OCI-LY3 (cell line): ENCODE results near the gene EXOC6.

Experiments
- H2AFZ ChIP-seq: fragments of 200-600, 300-600 bp; shearing (Covaris generic); 2 replicates; pipeline ENCODE4 v1.6.0; 2014; ENCODE audit warnings: antibody characterized with exemption, low read depth, low read length
- H3K27ac ChIP-seq: fragments of 200-600, 300-600 bp; sonication (generic); 2 replicates; pipeline ENCODE4 v1.5.1; 2014; ENCODE audit warnings: mild to moderate bottlenecking, low read length, moderate library complexity, mixed read lengths
- H3K27me3 ChIP-seq: fragments of 200-600, 300-600 bp; sonication (generic); 2 replicates; pipeline ENCODE4 v1.6.1; 2014; ENCODE audit warnings: low read depth, low read length, mixed read lengths
- H3K36me3 ChIP-seq: fragments of 200-600, 300-600 bp; sonication (generic); replicated peaks from 2 replicates; pipeline ENCODE3; 2014; ENCODE audit warnings: low read depth, low read length, mixed read lengths
- H3K4me1 ChIP-seq: fragments of 300-600, 200-600 bp; sonication (generic); 2 replicates; pipeline ENCODE4 v1.6.1; 2014; ENCODE audit warnings: low read length, mixed read lengths
- H3K4me2 ChIP-seq: fragments of 200-600, 300-600 bp; sonication (generic); 2 replicates; pipeline ENCODE4 v1.6.1; 2014; ENCODE audit warnings: low read length, mixed read lengths
- H3K4me3 ChIP-seq: fragments of 300-600, 200-600 bp; sonication (generic); 2 replicates; pipeline ENCODE4 v1.5.1; 2014; ENCODE audit warnings: antibody characterized with exemption, mild to moderate bottlenecking, low read length, moderate library complexity
- H3K79me2 ChIP-seq: fragments of 300-600, 200-600 bp; shearing (Covaris generic); 2 replicates; pipeline ENCODE4 v1.6.1; 2014; ENCODE audit warnings: mild to moderate bottlenecking, low read length, mixed read lengths
- H3K9ac ChIP-seq: fragments of 300-600, 200-600 bp; shearing (Covaris generic); 2 replicates; pipeline ENCODE4 v1.6.0; 2014; ENCODE audit warnings: mild to moderate bottlenecking, low read length, moderate library complexity
- H3K9me3 ChIP-seq: fragments of 200-600, 300-600 bp; shearing (Covaris generic); 2 replicates; pipeline ENCODE4 v1.6.1; 2014; ENCODE audit warnings: low read length, mixed read lengths; ENCODE audit not compliant: insufficient read depth
- H4K20me1 ChIP-seq: fragments of 200-600, 300-600 bp; sonication (generic); 2 replicates; pipeline ENCODE4 v1.6.1; 2016; ENCODE audit warnings: low read length, mixed read lengths; ENCODE audit not compliant: insufficient read depth
- CTCF ChIP-seq: fragments of 200-600, 300-600 bp; sonication (generic); IDR thresholded peaks from 2 replicates; pipeline ENCODE4 v1.5.1; 2014; ENCODE audit warnings: antibody characterized with exemption, low read length, low read depth
- EZH2phosphoT487 ChIP-seq: fragments of 200-600 bp; shearing (Covaris generic); IDR thresholded peaks from 2 replicates; pipeline ENCODE4 v1.6.1; 2018; ENCODE audit warnings: antibody characterized with exemption, mixed run types, low read depth

Gene EXOC6

GRCh38 chr10:93071674-93072224 lies 223.4 kb downstream of the EXOC6 start:
- Histone ChIP-seq H3K27me3 (0 out of 2 replicates have a peak, but pooled peaks cover 1% of the 10 kb centered on the region), H3K27ac (no peak overlapping the region), H3K4me3 (peak overlapping the region; percentile 55), H3K79me2 (no peaks in the 10 kb centered on the region), H4K20me1 (no peaks in the 10 kb centered on the region), H3K36me3 (no peaks in the 10 kb centered on the region), H3K4me2 (peak overlapping the region; percentile 49), H2AFZ (no peak overlapping the region), H3K4me1 (peaks cover 8% of the 10 kb centered on the region), H3K9ac (no peak overlapping the region), H3K9me3 (no peaks in the 10 kb centered on the region)
- TF ChIP-seq EZH2phosphoT487 = no peak
- TF ChIP-seq CTCF = no peak

- TF ChIP-seq EZH2phosphoT487 = no peak
- no peak for TF ChIP-seq CTCF
- H3K4me1 ChIP-seq = peaks cover 8% of the 10 kb centered on the region
- no peaks in the 10 kb centered on the region for H4K20me1 ChIP-seq
- peak overlapping the region; percentile 49 for H3K4me2 ChIP-seq
- H3K27me3 ChIP-seq = 0 out of 2 replicates have a peak, but pooled peaks cover 3% of the 10 kb centered on the region
- no peak overlapping the region for H2AFZ ChIP-seq
- H3K4me3 ChIP-seq = peak overlapping the region; percentile 55
- no peaks in the 10 kb centered on the region for H3K79me2 ChIP-seq
- no peak overlapping the region for H3K9ac ChIP-seq
- no peaks in the 10 kb centered on the region for H3K36me3 ChIP-seq
- no peak overlapping the region for H3K27ac ChIP-seq
- H3K9me3 ChIP-seq = no peaks in the 10 kb centered on the region
These were observed 223.9 kb downstream of the EXOC6 start for GRCh38 chr10:93072225-93072712.

- Histone ChIP-seq H2AFZ (no peak overlapping the region), H3K4me3 (no peak overlapping the region), H3K27me3 (0 out of 2 replicates have a peak, but pooled peaks cover 3% of the 10 kb centered on the region), H3K27ac (no peak overlapping the region), H4K20me1 (no peaks in the 10 kb centered on the region), H3K9me3 (no peaks in the 10 kb centered on the region), H3K79me2 (no peaks in the 10 kb centered on the region), H3K4me2 (0 out of 2 replicates have a peak overlapping the region, but pooled peaks have one; percentile 49), H3K4me1 (peaks cover 8% of the 10 kb centered on the region), H3K36me3 (no peaks in the 10 kb centered on the region), H3K9ac (no peak overlapping the region)
- TF ChIP-seq EZH2phosphoT487 = no peak
- TF ChIP-seq CTCF = no peak
These were observed 224.6 kb downstream of the EXOC6 start for GRCh38 chr10:93072713-93073538.

GRCh38 chr10:93073539-93074146 lies 225.3 kb downstream of the EXOC6 start, which contains the start of gene CYP26A1:
CYP26A1 (plus strand) TSS chr10:93073893; CDS start chr10:93073935, 42 bp downstream.
- Histone ChIP-seq H3K4me3 (no peak within 1 kb of the TSS), H3K4me2 (no peak within 1 kb of the TSS), H3K27ac (no peak within 1 kb of the TSS), H2AFZ (no peak within 1 kb of the TSS), H3K4me1 (peaks cover 8% of the 10 kb centered on the region), H4K20me1 (no peaks in the 10 kb centered on the region), H3K79me2 (no peaks in the 10 kb centered on the region), H3K9me3 (no peaks in the 10 kb centered on the region), H3K36me3 (no peaks in the 10 kb centered on the region), H3K27me3 (0 out of 2 replicates have a peak, but pooled peaks cover 3% of the 10 kb centered on the region), H3K9ac (no peak within 1 kb of the TSS)
- TF ChIP-seq CTCF = no peak
- TF ChIP-seq EZH2phosphoT487 = no peak
